SH-SY5Y (cell line): Measurements from ENCODE around the gene LRRC23.

Experiments used
- GATA2 ChIP-seq: IDR thresholded peaks from 2 replicates; pipeline ENCODE4 v1.6.1; 2011; ENCODE audit warnings: mild to moderate bottlenecking, low read depth, low read length
- GATA3 ChIP-seq: IDR thresholded peaks from 2 replicates; pipeline ENCODE4 v1.6.1; 2011; ENCODE audit warnings: low read depth, mild to moderate bottlenecking, low read length, moderate library complexity

LRRC23 gene

DNA sequence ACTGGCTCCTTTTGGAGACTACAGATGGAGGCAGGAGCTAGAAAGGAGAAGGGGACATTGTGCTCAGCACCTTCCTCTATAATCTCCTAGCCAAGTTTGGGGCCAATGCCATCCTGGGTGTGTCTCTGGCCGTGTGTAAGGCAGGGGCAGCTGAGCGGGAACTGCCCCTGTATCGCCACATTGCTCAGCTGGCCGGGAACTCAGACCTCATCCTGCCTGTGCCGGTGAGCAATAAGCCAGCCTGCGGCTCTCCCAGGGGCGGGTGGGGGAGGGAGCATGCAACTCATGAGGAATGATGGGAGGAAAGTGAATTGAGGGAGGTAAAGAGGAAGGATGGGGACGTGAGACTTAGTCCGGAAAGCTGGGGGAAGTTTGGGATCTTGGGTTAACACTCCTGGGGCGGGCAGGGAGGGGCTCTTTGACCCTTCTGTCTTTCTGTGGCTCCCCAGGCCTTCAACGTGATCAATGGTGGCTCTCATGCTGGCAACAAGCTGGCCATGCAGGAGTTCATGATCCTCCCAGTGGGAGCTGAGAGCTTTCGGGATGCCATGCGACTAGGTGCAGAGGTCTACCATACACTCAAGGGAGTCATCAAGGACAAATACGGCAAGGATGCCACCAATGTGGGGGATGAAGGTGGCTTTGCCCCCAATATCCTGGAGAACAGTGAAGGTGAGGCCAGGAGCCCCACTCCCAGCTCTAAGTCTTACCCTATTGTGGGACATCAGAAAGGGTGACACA is 13.0 kb downstream of the LRRC23 start:
- TF ChIP-seq GATA2 (no peak), GATA3 (no peak)

GRCh38 chr12:6919588-6919987 is 15.0 kb downstream of the LRRC23 start:
- TF ChIP-seq GATA3, result no peak
- no peak for TF ChIP-seq GATA2

DNA sequence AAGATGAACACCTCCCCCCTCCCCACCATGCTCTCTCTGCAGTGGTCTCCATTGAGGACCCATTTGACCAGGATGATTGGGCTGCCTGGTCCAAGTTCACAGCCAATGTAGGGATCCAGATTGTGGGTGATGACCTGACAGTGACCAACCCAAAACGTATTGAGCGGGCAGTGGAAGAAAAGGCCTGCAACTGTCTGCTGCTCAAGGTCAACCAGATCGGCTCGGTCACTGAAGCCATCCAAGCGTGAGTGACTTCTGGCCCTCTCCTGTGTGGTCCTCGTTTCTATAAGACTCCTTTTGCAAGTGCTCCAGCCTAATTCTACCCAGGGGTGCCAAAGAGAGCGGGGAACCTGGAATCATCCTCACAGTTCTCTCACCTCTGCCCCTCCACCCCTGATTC is 16.9 kb downstream of the LRRC23 start:
- TF ChIP-seq GATA2 (no peak), GATA3 (no peak)

- TF ChIP-seq GATA3 (no peak), GATA2 (no peak)
Measured at GRCh38 chr12:6921996-6922946, 17.6 kb downstream of the LRRC23 start.

DNA sequence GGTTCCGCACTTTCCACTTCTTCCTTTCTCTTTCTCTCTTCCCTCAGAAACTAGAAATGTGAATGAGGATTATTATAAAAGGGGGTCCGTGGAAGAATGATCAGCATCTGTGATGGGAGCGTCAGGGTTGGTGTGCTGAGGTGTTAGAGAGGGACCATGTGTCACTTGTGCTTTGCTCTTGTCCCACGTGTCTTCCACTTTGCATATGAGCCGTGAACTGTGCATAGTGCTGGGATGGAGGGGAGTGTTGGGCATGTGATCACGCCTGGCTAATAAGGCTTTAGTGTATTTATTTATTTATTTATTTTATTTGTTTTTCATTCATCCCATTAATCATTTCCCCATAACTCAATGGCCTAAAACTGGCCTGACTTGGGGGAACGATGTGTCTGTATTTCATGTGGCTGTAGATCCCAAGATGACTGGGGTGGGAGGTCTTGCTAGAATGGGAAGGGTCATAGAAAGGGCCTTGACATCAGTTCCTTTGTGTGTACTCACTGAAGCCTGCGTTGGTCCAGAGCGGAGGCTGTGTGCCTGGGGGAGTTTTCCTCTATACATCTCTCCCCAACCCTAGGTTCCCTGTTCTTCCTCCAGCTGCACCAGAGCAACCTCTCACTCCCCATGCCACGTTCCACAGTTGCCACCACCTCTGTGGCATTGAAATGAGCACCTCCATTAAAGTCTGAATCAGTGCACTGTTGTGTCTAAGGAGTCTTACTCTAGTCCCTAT is 18.5 kb downstream of the LRRC23 start:
- no peak for TF ChIP-seq GATA2
- TF ChIP-seq GATA3, result no peak

- no peak for TF ChIP-seq GATA2
- TF ChIP-seq GATA3, result no peak
Measured at GRCh38 chr12:6923851-6924250, 19.2 kb downstream of the LRRC23 start.

- TF ChIP-seq GATA2, result no peak
- no peak for TF ChIP-seq GATA3
Measured at GRCh38 chr12:6925239-6925539, 20.6 kb downstream of the LRRC23 start.

- TF ChIP-seq GATA3, result no peak
- TF ChIP-seq GATA2, result no peak
Measured at GRCh38 chr12:6925540-6926279, 21.1 kb downstream of the LRRC23 start.

DNA sequence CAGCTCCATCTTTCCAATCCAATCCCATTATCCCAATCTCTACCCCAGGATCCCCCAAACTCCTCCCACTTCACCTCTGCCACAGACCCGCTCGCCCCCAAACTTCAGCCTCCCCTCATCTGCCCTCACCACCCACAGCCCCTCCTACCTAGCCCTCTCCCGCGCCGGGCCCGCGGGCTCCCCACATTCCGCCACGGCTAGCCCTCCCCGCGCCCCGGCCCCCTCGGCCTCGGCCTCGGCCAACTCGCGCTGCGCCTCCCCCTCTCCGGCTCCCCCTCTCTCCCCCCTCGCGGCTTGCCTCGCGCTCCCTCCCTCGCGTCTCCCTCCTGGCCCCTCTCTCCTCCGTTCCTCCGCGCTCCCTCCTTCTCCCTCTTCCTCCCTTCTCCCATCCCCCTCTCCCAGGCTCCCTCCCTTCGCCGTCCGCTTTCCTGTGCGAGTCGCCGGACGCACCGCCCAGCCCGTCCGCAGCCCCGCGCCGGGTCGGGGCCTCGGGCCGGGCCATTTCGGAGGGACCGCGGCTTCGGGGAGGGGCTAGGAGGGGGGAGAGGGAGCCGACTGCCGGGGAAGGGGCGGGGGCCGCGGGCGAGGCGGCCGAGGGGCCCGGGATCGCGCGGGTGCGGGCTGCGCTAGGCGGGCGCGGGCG is 22.9 kb downstream of the LRRC23 start, which contains the start of gene ATN1:
TSS of gene ATN1 (plus strand) at position 581 of the 643 bp plus-strand sequence. CDS start 6,043 bp downstream, outside the sequence.
- TF ChIP-seq GATA2 (no peak), GATA3 (no peak)

DNA sequence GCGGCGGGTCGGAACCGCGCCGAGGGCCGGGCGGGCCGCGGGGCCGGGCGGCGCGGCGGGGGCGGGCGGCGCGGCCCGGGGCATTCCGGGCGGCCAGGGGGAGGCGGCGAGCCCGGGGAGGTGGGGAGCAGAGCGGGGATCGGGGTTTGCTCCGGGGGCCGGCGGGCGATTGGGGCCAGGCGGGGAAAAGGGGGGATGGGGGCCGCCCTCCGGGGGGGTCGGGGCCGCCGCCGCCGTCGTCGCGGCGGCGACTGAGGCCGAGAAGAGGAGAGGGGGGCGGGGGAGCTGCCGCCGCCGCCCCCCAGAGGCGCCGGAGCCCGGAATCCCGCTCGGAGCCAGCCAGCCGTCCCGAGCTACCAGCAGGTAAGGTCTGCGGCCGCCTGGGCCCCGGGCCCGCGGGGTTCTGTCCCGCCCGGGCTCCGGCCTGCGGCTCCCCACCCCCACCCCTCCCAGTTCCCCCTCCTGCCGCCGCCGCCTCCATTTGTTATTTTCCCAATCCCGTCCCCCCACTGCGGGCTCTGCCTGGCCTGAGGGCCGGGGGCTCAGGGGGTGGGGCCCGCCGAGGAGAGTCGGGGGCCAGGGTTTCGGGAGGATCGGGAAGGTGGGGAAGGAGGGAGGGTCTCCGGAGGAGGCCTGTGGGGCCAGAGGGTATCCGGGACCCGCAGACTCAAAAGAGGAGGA is 23.5 kb downstream of the LRRC23 start:
- TF ChIP-seq GATA3 (no peak), GATA2 (no peak)

DNA sequence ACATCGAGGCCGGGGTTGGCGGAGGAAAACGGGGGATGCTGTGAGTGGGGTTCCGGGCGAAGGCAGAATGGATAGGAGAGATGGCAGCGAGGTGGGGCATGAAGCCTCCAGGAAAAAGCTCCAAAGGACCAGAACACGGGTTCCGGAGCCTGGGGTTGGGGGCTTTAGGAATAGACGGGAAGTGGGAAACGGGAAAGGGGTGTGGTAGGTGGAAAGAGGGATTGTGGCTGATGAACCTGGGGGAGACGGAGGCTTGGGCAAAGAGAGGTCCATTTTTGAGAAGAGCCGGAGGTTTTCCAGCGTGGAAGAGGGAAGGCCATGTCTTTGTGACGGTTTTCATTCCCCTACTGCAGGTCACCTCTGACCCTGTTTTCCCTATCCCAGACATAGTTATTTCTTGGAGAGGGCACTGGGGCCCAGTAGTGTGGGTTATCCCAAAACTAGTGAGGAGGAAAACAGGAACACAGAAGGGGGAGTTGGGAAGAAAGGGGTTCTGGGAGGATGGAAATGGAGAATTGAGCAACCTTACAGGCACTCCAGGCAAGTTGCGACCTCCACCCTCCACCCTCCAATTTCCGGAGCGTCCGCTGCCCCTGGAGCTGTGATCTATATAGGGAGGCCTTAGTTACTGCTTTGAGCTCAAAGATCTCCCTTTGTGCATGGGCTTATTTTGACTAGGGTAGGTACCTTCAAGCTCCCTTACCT is 24.2 kb downstream of the LRRC23 start:
- TF ChIP-seq GATA3 (no peak), GATA2 (no peak)

- TF ChIP-seq GATA2 (no peak), GATA3 (no peak)
Measured at GRCh38 chr12:6929466-6930452, 25.1 kb downstream of the LRRC23 start.
